HG03159 (cell line): ENCODE data around the gene ZNF207.
"Not testable (repeated sequence)": the region's sequence is repeated elsewhere in the genome, so short reads cannot be mapped to it uniquely, and the experiment has no call there.

Experiments used
- ATAC-seq: cut with Tn5 transposase; IDR thresholded peaks from one replicate; pipeline ENCODE4 v1.9.1; 2021; ENCODE audit warnings: mild to moderate bottlenecking, moderate library complexity; ENCODE audit not compliant: unreplicated experiment

The ZNF207 gene

DNA sequence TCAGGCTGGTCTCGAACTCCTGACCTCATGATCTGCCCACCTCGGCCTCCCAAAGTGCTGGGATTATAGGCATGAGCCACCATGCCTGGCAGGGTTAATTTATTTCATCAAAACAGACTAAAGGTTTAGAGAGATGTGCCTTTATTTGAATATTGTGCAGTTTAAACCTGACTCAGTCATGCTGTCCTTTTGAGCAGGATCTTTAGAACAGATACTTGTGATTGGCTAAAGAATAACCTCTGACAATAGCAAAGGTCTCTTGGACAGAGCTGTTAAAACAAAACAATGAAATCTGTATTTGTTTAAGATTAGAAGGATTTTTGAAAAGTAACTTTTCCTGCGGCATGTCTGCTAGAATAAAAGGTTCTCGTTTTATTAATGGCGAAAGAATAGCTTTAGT, 36.0 kb downstream of the ZNF207 start:
- no peak for ATAC-seq

DNA sequence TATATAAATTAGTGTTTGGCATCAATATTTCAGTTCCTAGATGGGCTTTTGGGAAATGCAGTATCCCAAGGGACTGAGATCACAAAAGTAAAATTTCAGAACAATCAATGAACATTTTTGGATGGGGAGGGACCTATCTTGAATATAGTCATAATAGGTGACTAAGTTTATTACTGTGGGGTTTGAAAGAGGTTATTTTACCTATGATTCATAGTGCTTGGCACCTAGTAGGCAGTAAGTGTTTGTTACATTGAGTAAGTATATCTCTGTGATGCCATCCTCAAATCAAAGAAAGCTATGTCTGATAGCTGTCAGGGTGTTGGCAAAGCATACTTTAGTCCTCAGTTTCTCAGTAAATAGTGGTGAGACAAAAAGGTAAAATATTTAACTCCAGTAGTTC, 36.9 kb downstream of the ZNF207 start:
- no peak for ATAC-seq

DNA sequence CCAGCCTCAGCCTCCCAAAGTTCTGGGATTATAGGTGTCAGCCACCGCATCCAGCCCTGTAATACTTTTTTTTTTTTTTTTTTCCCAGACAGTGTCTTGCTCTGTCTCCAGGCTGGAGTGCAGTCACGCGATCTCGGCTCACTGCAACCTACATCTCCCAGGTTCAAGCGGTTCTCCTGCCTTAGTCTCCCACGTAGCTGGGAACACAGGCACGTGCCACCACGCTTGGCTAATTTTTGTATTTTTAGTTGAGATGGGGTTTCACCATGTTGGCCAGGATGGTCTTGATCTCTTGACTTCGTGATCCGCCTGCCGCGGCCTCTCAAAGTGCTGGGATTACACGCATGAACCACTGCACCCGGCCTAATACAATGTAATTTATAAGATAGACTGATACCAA, 38.2 kb downstream of the ZNF207 start:
- not testable (repeated sequence) for ATAC-seq

DNA sequence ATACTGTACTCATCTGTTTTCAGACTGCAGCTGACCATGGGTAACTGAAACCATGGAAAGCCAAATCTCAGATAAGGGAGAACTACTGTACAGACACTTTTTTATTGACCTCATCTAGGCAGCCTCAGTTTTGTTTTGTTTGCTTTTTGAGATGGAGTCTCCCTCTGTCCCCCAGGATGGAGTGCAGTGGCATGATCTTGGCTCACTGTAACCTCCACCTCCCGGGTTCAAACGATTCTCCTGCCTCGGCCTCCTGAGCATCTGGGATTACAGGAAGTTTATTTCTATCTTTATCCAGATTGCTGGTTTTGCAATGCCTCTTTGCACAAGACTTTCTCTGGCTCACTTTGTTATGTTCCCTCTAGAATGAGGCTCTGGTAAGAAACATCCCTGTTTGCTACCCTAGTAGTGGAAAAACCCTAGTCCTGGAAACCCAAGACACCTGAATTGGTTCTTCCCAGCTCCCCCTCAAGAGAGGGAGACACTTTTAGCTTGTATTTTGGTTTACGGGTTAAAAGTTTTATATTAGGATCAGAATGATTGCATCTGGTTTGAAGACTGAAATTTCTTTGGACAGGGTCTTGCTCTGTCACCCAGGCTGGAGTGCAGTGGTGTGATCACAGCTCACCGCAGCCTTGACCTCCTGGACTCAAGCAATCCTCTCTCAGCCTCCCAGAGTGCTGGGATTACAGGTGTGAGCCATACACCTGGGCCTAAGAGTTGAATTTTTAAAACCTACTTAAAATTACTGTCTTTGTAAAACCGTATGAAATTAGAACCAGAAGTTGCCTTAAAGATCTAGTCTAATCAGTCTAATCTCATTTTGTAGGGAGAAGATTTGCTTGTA, 38.9 kb downstream of the ZNF207 start:
- no peak for ATAC-seq

DNA sequence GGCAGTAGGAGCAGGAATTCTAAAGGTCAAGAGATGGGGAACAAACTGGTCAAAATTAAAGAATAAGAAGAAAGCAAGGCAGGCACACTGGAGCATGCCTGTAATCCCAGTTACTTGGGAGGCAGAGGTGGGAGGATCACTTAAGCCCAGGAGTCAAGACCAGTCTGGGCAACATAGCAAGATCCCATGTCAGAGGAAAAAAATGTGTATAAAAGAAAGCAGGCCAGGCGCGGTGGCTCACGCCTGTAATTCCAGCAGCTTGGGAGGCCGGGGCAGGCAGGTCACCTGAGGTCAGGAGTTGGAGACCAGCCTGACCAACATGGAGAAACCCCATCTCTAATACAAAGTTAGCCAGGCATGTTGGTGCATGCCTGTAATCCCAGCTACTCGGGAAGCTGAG, 43.9 kb downstream of the ZNF207 start:
- no peak for ATAC-seq

DNA sequence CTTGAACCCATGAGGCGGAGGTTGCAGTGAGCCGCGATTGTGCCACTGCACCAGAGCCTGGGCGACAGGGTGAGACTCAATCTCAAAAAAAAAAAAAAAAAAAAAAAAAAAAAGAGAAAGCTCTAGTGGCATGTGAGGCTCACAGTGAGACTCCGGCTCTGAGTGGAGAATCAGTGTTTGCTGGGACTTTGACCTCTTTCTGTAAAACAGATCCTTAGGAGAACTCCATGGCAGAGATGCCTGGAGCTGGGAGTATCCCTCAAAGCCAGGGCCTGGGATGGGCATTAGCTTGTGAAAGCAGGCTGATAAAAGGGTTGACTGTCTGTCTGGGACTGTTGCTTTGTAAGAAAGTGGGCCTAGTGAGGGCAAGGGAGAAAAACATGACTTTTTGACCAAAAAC, 46.4 kb downstream of the ZNF207 start:
- no peak for ATAC-seq

DNA sequence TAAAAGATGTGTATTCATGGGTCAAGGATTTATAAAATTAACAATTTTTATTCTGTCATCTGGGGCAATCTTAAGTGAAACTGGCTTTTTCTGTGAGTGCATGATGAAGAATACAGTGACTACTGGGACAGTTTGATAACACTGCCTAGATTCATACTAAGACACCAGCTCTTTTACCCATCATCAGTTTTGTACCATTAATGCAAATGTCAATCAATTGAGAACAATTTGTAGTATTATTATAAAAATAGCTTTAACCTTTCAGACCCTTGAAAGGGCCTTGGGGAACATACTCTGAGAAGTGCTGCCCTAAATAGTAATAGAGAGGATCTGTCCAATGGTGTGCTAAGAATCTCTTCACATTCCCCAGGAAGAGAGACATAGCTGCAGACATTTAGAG, 49.0 kb downstream of the ZNF207 start:
- no peak for ATAC-seq

DNA sequence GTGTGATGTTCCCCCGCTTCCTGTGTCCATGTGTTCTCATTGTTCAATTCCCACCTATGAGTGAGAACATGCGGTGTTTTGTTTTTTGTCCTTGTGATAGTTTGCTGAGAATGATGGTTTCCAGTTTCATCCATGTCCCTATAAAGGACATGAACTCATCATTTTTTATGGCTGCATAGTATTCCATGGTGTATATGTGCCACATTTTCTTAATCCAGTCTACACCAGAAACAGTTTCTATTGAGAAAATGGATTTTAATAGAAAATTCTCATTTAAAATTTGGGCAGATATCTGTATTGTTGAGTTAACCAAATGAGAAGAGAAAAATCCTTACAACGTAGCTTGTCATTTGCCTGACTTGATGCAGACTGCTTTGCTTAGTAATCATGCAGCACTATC, 60.1 kb downstream of the ZNF207 start:
- not testable (repeated sequence) for ATAC-seq

DNA sequence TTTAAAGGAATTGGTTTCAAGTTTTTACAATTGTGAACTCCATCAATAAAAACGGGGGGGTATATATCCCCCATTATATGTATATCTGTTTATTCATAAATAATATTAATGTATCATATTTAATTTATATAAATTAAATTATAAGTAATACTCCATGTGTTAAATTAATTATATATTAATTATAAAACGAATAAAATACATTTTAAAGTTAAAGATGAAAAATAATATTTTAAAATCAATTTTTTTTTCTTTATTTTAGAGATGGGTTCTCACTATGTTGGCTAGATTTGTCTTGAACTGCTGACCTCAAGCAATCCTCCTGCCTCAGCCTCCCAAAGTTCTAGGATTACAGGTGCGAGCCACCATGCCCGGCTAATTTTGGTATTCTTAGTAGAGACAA, 76.9 kb downstream of the ZNF207 start:
- no peak for ATAC-seq

DNA sequence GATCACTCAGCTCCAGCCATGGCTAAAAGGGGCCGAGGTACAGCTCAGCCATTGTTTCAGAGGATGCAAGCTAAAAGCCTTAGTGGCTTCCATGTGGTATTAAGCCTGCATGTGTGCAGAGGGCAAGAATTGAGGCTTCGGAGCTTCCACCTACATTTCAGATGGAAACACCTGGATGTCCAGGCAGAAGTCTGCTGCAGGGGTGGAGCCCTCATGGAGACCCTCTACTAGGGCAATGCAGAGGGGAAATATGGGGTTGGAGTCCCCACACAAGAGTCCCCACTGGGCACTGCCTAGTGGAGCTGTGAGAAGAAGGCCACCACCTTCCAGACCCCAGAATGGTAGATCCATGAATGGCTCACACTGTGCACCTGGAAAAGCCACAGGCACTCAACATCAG, 79.6 kb downstream of the ZNF207 start:
- no peak for ATAC-seq
